Measurements from ENCODE around the gene PGAM4.

DNA sequence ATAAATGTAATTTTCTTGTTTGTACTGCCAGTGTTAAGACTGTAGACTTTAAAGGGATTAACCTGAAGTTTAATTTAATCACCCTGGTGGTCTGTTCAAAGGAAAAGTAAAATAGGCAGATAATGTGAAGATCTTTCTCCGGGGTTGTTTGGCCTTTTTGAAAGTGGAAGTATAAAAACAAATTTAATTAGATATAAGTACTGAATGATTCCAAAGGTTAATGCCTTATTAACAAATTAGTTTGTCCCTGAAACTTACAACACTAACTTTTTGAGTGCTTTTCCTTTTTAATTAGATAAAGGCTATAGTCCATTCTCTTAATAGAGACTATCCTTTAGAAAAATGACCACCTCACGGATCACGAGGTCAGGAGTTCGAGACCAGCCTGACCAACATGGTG is 10.4 kb upstream of the PGAM4 start:
- TF ChIP-seq, protein P1, sequence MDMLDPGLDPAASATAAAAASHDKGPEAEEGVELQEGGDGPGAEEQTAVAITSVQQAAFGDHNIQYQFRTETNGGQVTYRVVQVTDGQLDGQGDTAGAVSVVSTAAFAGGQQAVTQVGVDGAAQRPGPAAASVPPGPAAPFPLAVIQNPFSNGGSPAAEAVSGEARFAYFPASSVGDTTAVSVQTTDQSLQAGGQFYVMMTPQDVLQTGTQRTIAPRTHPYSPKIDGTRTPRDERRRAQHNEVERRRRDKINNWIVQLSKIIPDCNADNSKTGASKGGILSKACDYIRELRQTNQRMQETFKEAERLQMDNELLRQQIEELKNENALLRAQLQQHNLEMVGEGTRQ (IDR thresholded peaks at IDR 0.05): no peak
- TF ChIP-seq, protein P2, sequence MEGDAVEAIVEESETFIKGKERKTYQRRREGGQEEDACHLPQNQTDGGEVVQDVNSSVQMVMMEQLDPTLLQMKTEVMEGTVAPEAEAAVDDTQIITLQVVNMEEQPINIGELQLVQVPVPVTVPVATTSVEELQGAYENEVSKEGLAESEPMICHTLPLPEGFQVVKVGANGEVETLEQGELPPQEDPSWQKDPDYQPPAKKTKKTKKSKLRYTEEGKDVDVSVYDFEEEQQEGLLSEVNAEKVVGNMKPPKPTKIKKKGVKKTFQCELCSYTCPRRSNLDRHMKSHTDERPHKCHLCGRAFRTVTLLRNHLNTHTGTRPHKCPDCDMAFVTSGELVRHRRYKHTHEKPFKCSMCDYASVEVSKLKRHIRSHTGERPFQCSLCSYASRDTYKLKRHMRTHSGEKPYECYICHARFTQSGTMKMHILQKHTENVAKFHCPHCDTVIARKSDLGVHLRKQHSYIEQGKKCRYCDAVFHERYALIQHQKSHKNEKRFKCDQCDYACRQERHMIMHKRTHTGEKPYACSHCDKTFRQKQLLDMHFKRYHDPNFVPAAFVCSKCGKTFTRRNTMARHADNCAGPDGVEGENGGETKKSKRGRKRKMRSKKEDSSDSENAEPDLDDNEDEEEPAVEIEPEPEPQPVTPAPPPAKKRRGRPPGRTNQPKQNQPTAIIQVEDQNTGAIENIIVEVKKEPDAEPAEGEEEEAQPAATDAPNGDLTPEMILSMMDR (IDR thresholded peaks at IDR 0.05): no peak
- no peak for TF ChIP-seq ATOH8 (CRISPR knock-in tag; IDR thresholded peaks at IDR 0.05; ENCODE audit: low read depth)
- TF ChIP-seq REST (IDR thresholded peaks at IDR 0.05): no peak
- no peak for TF ChIP-seq POLR2A (IDR thresholded peaks at IDR 0.05; ENCODE audit: low read length)
- no peak for TF ChIP-seq POLR2AphosphoS2 (conservative IDR thresholded peaks at IDR 0.05; ENCODE audit: low read length)
- TF ChIP-seq ZFP36 (IDR thresholded peaks at IDR 0.05; ENCODE audit: borderline replicate concordance, partially characterized antibody): no peak
- TF ChIP-seq, protein P3, sequence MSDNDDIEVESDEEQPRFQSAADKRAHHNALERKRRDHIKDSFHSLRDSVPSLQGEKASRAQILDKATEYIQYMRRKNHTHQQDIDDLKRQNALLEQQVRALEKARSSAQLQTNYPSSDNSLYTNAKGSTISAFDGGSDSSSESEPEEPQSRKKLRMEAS (IDR thresholded peaks at IDR 0.05): no peak
- TF ChIP-seq EHMT2 (IDR thresholded peaks at IDR 0.05; ENCODE audit: low read depth): no peak
- no peak for TF ChIP-seq NR3C1 (IDR thresholded peaks at IDR 0.05)

Measured in A549 (cell line).